HK-2 (cell line): ENCODE measurements around the gene PCDH10.

Experiments
- DNase-seq: peaks from one replicate; pipeline ENCODE4 v3.0.0-alpha.2; 2018; ENCODE audit not compliant: unreplicated experiment

The PCDH10 gene

GRCh38 chr4:133148690-133149363 is at the start of gene PCDH10:
PCDH10 (plus strand) TSS chr4:133149294; CDS start chr4:133150141, 847 bp downstream.
- peak; percentile 97 for DNase-seq

- no peak for DNase-seq
Measured at GRCh38 chr4:133102043-133102442, 47.1 kb upstream of the PCDH10 start.

- DNase-seq: no peak
Measured at GRCh38 chr4:133102612-133103409, 46.3 kb upstream of the PCDH10 start.

- no peak for DNase-seq
Measured at GRCh38 chr4:133112641-133113040, 36.5 kb upstream of the PCDH10 start.

- no peak for DNase-seq
Measured at GRCh38 chr4:133124746-133125145, 24.3 kb upstream of the PCDH10 start.

GRCh38 chr4:133127500-133127899 is 21.6 kb upstream of the PCDH10 start:
- DNase-seq: no peak

- no peak for DNase-seq
Measured at GRCh38 chr4:133129237-133129636, 19.9 kb upstream of the PCDH10 start.

- DNase-seq: no peak
Measured at GRCh38 chr4:133130171-133130570, 18.9 kb upstream of the PCDH10 start.

GRCh38 chr4:133131829-133132460 is 17.1 kb upstream of the PCDH10 start:
- DNase-seq: no peak

- no peak for DNase-seq
Measured at GRCh38 chr4:133136833-133137232, 12.3 kb upstream of the PCDH10 start.

- no peak for DNase-seq
Measured at GRCh38 chr4:133137571-133137970, 11.5 kb upstream of the PCDH10 start.

GRCh38 chr4:133143775-133144430 is 5.2 kb upstream of the PCDH10 start:
- DNase-seq: no peak

GRCh38 chr4:133145241-133145640 is 3.9 kb upstream of the PCDH10 start:
- DNase-seq: no peak

- no peak for DNase-seq
Measured at GRCh38 chr4:133145758-133146573, 3.1 kb upstream of the PCDH10 start.

GRCh38 chr4:133146574-133147241 is 2.4 kb upstream of the PCDH10 start:
- DNase-seq: peak; percentile 47

- DNase-seq: peak; percentile 22
Measured at GRCh38 chr4:133147286-133147821, 1.7 kb upstream of the PCDH10 start.

GRCh38 chr4:133147921-133148689 is 989 bp upstream of the PCDH10 start:
- peak; percentile 60 for DNase-seq

- peak; percentile 6 for DNase-seq
Measured at GRCh38 chr4:133149364-133149695, 236 bp downstream of the PCDH10 start.

- peak; percentile 20 for DNase-seq
Measured at GRCh38 chr4:133149932-133150471, 908 bp downstream of the PCDH10 start.
